B cell (primary cell): Measurements from ENCODE around the gene MUC13. TPM values are rescaled to one million over a fixed set of nuclear protein-coding genes. Genes with fewer than 3 reads are reported as not detected.

Experiments
- ATAC-seq: fragments of 200-7000 bp; cut with Tn5 transposase; one replicate; pipeline ENCODE4 v1.10.0; 2021; ENCODE audit warnings: low read depth, mild to moderate bottlenecking, moderate number of reproducible peaks, moderate library complexity
- CTCF ChIA-PET: fragments of 350-600 bp; sonication (Branson Sonifier 250); formaldehyde crosslinking; loops from one replicate; lab custom pipeline; 2021; ENCODE audit warnings: antibody characterized with exemption, inconsistent platforms; lab: Charles Lee
- POLR2A ChIA-PET: fragments of 350-600 bp; sonication (Branson Sonifier 250); formaldehyde crosslinking; loops from one replicate; lab custom pipeline; 2021; ENCODE audit warnings: antibody characterized with exemption; lab: Charles Lee
- DNase-seq: peaks from one replicate; pipeline ENCODE4 v3.0.0; 2013
- H2AFZ ChIP-seq: 2 replicates; pipeline ENCODE4 v1.6.1; 2012; ENCODE audit warnings: mild to moderate bottlenecking, low read depth, low read length; ENCODE audit not compliant: insufficient read depth, poor library complexity, severe bottlenecking
- H3K27ac ChIP-seq, 2 donors: 1 replicate in 1 of 2; 2 replicates in 1 of 2; pipeline ENCODE4 v1.5.1; 2012 to 2013; ENCODE audit warnings: low read length in 2 of 2, mild to moderate bottlenecking in 2 of 2, moderate library complexity in 1 of 2
- H3K27me3 ChIP-seq, 4 experiments: fragments of 200-600 bp in 1 of 4; sonication (generic) in 1 of 4; replicated peaks in 1 of 4; 1 replicate in 2 of 4; 2 replicates in 2 of 4; pipeline versions ENCODE4 v1.6.1 to v1.7.0; 2013 to 2016; ENCODE audit warnings: low read length in 3 of 4, mild to moderate bottlenecking in 2 of 4, mixed read lengths in 1 of 4, moderate library complexity in 1 of 4; ENCODE audit not compliant: insufficient read depth in 4 of 4, control insufficient read depth in 3 of 4; ENCODE audit errors: control extremely low read depth in 1 of 4
- H3K36me3 ChIP-seq, 2 experiments: replicated peaks in 1 of 2; 1 replicate in 1 of 2; 2 replicates in 1 of 2; pipeline versions ENCODE4 v1.6.1 to v1.7.1; 2013; ENCODE audit warnings: low read length in 1 of 2; ENCODE audit not compliant: insufficient read depth in 2 of 2, control insufficient read depth in 1 of 2; ENCODE audit errors: control extremely low read depth in 1 of 2, extremely low read depth in 1 of 2
- H3K4me1 ChIP-seq, 2 donors: fragments of 200-600 bp in 1 of 2; sonication (generic) in 1 of 2; 1 replicate in 1 of 2; 2 replicates in 1 of 2; pipeline versions ENCODE4 v1.5.1 to v1.6.1; 2013 to 2017; ENCODE audit warnings: low read length in 2 of 2; ENCODE audit not compliant: control insufficient read depth in 2 of 2, insufficient read depth in 2 of 2
- H3K4me2 ChIP-seq: replicated peaks from 2 replicates; pipeline ENCODE3; 2012; ENCODE audit warnings: mild to moderate bottlenecking, low read depth, low read length; ENCODE audit not compliant: poor library complexity, severe bottlenecking
- H3K4me3 ChIP-seq, 5 experiments: fragments of 200-600 bp in 1 of 5; sonication (generic) in 1 of 5; 1 replicate in 3 of 5; 2 replicates in 2 of 5; pipeline versions ENCODE4 v1.5.1 to v1.7.0; 2011 to 2016; ENCODE audit warnings: low read length in 4 of 5, mild to moderate bottlenecking in 4 of 5, low read depth in 2 of 5, control low read depth in 1 of 5, moderate library complexity in 1 of 5; ENCODE audit not compliant: insufficient read depth in 1 of 5; ENCODE audit errors: control extremely low read depth in 1 of 5, extremely low read depth in 1 of 5
- H3K79me2 ChIP-seq: fragments of 200-600 bp; sonication (generic); one replicate; pipeline ENCODE4 v1.6.0; 2016; ENCODE audit warnings: low read length; ENCODE audit not compliant: control insufficient read depth, insufficient read depth
- H3K9ac ChIP-seq: fragments of 200-600 bp; sonication (generic); 2 replicates; pipeline ENCODE4 v1.6.1; 2017; ENCODE audit warnings: mild to moderate bottlenecking, low read length, moderate library complexity
- H3K9me3 ChIP-seq, 3 donors: one replicate each; pipeline versions ENCODE4 v1.6.1 to v1.7.1; 2013; ENCODE audit warnings: low read length in 2 of 3; ENCODE audit not compliant: control insufficient read depth in 2 of 3, insufficient read depth in 1 of 3; ENCODE audit errors: control extremely low read depth in 1 of 3
- H4K20me1 ChIP-seq: 2 replicates; pipeline ENCODE4 v1.6.0; 2012; ENCODE audit warnings: mild to moderate bottlenecking, low read length; ENCODE audit not compliant: insufficient read depth, control insufficient read depth, poor library complexity, severe bottlenecking
- H3K27ac Mint-ChIP-seq: one replicate; pipeline ENCODE4 v1.8.0; 2021; ENCODE audit warnings: mixed read lengths
- H3K27me3 Mint-ChIP-seq: one replicate; pipeline ENCODE4 v1.8.0; 2021; ENCODE audit warnings: mixed read lengths
- H3K4me1 Mint-ChIP-seq: one replicate; pipeline ENCODE4 v1.8.0; 2021; ENCODE audit warnings: mixed read lengths
- H3K4me3 Mint-ChIP-seq: one replicate; pipeline ENCODE4 v1.8.0; 2021; ENCODE audit warnings: mixed read lengths
- H3K9me3 Mint-ChIP-seq: one replicate; pipeline ENCODE4 v1.8.0; 2022; ENCODE audit warnings: mixed read lengths; ENCODE audit not compliant: insufficient read depth
- EZH2 ChIP-seq: IDR thresholded peaks from 2 replicates; pipeline ENCODE4 v1.6.1; 2012; ENCODE audit warnings: borderline replicate concordance, low read depth, mild to moderate bottlenecking, moderate library complexity, low read length; ENCODE audit not compliant: insufficient read depth, poor library complexity, severe bottlenecking
- WGBS: methylation state at CpG from one replicate; pipeline ENCODE4 v1.1.5; 2013; ENCODE audit warnings: missing lambda C conversion rate; ENCODE audit not compliant: insufficient coverage; 5-methylcytosine and 5-hydroxymethylcytosine counted together
- intact Hi-C: fragments of 100-400 bp; cut with micrococcal nuclease; formaldehyde crosslinking; loops from one replicate; pipeline ENCODE4 v1.10.0; 2022
- polyA plus RNA-seq: library from polyadenylated mRNA; depleted of rRNA; stranded (reverse); fragments of >200 nt; gene quantifications from 2 replicates; pipeline ENCODE4 v1.2.3, GENCODE V29; 2012
- total RNA-seq, 2 donors: library from RNA; stranded (reverse); fragments of 120-200 nt in 1 of 2; gene quantifications; 1 replicate in 1 of 2; 2 replicates in 1 of 2; pipeline versions ENCODE4 v1.2.3 to v1.2.4, GENCODE V29; 2013 to 2022
- TF ChIP-seq, protein P1 (sequence below): fragments of 200-600 bp; IDR thresholded peaks from one replicate; pipeline ENCODE4 v1.8.0; 2022; ENCODE audit warnings: antibody characterized with exemption, mild to moderate bottlenecking

MUC13 gene
- total and polyA plus RNA-seq, 2 donors (not counting 1 experiment from before 2014, with no cell fraction given): not detected

- CTCF ChIA-PET: no interaction called here
- H2AFZ ChIP-seq: no peak overlapping the region
- no peaks in the 10 kb centered on the region for H3K4me1 ChIP-seq
- DNase-seq (no peak), ATAC-seq (no peak)
- no peak overlapping the region for H3K4me3 ChIP-seq
- POLR2A ChIA-PET: no interaction called here
- Mint-ChIP-seq H3K4me1 (peaks cover 2% of the 10 kb centered on the region), H3K27me3 (no peaks in the 10 kb centered on the region), H3K27ac (no peak overlapping the region), H3K4me3 (no peak overlapping the region), H3K9me3 (no peaks in the 10 kb centered on the region)
- H4K20me1 ChIP-seq: no peaks in the 10 kb centered on the region
- TF ChIP-seq, protein P1, sequence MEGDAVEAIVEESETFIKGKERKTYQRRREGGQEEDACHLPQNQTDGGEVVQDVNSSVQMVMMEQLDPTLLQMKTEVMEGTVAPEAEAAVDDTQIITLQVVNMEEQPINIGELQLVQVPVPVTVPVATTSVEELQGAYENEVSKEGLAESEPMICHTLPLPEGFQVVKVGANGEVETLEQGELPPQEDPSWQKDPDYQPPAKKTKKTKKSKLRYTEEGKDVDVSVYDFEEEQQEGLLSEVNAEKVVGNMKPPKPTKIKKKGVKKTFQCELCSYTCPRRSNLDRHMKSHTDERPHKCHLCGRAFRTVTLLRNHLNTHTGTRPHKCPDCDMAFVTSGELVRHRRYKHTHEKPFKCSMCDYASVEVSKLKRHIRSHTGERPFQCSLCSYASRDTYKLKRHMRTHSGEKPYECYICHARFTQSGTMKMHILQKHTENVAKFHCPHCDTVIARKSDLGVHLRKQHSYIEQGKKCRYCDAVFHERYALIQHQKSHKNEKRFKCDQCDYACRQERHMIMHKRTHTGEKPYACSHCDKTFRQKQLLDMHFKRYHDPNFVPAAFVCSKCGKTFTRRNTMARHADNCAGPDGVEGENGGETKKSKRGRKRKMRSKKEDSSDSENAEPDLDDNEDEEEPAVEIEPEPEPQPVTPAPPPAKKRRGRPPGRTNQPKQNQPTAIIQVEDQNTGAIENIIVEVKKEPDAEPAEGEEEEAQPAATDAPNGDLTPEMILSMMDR: no peak
- no peak for TF ChIP-seq EZH2
- no peaks in the 10 kb centered on the region for H3K79me2 ChIP-seq
- WGBS: 90% methylated on average over 2 of the region's 5 CpGs
- no peaks in the 10 kb centered on the region for H3K9me3 ChIP-seq
- H3K27ac ChIP-seq: no peak overlapping the region
- H3K4me2 ChIP-seq: no peak overlapping the region
- intact Hi-C loops: no loop called here
- H3K27me3 ChIP-seq: no peaks in the 10 kb centered on the region
- no peak overlapping the region for H3K9ac ChIP-seq
- H3K36me3 ChIP-seq: peaks cover 0 to 5% of the 10 kb centered on the region in 2 experiments
Measured at GRCh38 chr3:124981472-124981871, 46.9 kb upstream of the MUC13 start.

DNA sequence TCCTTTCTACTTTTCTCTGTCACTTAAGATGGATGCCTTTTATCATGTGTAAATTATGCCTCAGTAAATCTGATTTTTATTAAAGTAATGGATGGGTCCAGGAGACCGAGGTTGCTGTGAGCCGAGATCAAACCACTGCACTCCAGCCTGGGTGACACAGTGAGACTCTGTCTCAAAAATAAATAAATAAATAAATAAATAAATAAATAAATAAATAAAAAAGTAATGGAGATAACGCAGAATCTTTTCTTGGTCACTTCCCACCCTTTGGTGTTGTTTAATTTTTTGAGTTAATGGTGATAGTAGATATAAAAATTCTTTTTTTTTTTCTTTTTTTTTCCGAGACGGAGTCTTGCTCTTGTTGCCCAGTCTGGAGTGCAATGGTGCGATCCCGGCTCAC is 44.1 kb upstream of the MUC13 start:
- TF ChIP-seq, protein P1: no peak
- no peak for TF ChIP-seq EZH2
- Histone ChIP-seq H3K4me3 (no peak overlapping the region), H2AFZ (no peak overlapping the region), H3K4me1 (no peaks in the 10 kb centered on the region), H3K9me3 (no peaks in the 10 kb centered on the region), H4K20me1 (no peaks in the 10 kb centered on the region), H3K36me3 (peaks cover 0 to 5% of the 10 kb centered on the region in 2 experiments), H3K4me2 (no peak overlapping the region), H3K27me3 (no peaks in the 10 kb centered on the region), H3K79me2 (no peaks in the 10 kb centered on the region), H3K9ac (no peak overlapping the region), H3K27ac (no peak overlapping the region)
- WGBS: no CpG with 5 or more reads among the region's 7 CpGs
- no peaks in the 10 kb centered on the region for H3K27me3 Mint-ChIP-seq
- DNase-seq (no peak), ATAC-seq (no peak)
- CTCF ChIA-PET: no interaction called here
- no peak overlapping the region for H3K4me3 Mint-ChIP-seq
- POLR2A ChIA-PET: no interaction called here
- intact Hi-C loops: no loop called here
- H3K4me1 Mint-ChIP-seq: no peaks in the 10 kb centered on the region
- H3K27ac Mint-ChIP-seq: no peak overlapping the region
- H3K9me3 Mint-ChIP-seq: no peaks in the 10 kb centered on the region
